Mammary epithelial cell (primary cell): ENCODE results near the gene AMBP.

Experiments
- EZH2 ChIP-seq: IDR thresholded peaks from 2 replicates; pipeline ENCODE4 v1.6.1; 2012; ENCODE audit warnings: low read length, inconsistent platforms, borderline replicate concordance
- TF ChIP-seq, protein P1 (sequence below), 2 donors: IDR thresholded peaks in 1 of 2; conservative IDR thresholded peaks in 1 of 2; 2 replicates each; pipeline ENCODE4 v1.5.1; 2011 to 2012; ENCODE audit warnings: inconsistent platforms in 2 of 2, low read length in 2 of 2, mild to moderate bottlenecking in 2 of 2, control low read depth in 1 of 2, low read depth in 1 of 2; ENCODE audit not compliant: insufficient read depth in 1 of 2; ENCODE audit errors: extremely low read depth in 1 of 2

DNA sequence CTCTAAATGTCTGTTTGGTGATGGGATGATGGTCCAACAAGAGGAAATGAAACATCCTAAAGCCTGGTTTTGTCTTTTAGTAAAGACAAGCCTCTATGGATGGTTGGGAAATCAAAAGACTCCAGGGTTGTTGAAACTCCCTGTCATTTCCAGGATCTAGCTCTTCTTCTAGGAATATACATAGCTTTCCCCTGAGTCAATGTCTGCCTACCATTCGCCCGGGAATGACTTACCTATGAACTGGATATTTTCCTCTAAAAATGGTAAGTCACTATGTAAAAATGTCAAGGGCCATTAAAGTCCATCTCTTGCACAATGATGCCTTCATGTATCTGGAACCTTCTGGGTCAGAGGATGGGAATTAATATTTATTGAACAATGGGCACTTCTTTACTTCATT, 32.1 kb upstream of the AMBP start:
- TF ChIP-seq, protein P1, sequence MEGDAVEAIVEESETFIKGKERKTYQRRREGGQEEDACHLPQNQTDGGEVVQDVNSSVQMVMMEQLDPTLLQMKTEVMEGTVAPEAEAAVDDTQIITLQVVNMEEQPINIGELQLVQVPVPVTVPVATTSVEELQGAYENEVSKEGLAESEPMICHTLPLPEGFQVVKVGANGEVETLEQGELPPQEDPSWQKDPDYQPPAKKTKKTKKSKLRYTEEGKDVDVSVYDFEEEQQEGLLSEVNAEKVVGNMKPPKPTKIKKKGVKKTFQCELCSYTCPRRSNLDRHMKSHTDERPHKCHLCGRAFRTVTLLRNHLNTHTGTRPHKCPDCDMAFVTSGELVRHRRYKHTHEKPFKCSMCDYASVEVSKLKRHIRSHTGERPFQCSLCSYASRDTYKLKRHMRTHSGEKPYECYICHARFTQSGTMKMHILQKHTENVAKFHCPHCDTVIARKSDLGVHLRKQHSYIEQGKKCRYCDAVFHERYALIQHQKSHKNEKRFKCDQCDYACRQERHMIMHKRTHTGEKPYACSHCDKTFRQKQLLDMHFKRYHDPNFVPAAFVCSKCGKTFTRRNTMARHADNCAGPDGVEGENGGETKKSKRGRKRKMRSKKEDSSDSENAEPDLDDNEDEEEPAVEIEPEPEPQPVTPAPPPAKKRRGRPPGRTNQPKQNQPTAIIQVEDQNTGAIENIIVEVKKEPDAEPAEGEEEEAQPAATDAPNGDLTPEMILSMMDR (conservative IDR thresholded peaks at IDR 0.05 in 1 of 2, IDR thresholded peaks at IDR 0.05 in 1 of 2; ENCODE audit: extremely low read depth in 1 of 2, insufficient read depth in 1 of 2, low read depth in 1 of 2, low read length in 2 of 2), result no peak
- TF ChIP-seq EZH2, result no peak
